HG02588 (cell line): ENCODE data around the gene UBE2E3.

Source experiments
- ATAC-seq: cut with Tn5 transposase; IDR thresholded peaks from one replicate; pipeline ENCODE4 v1.9.1; 2021; ENCODE audit warnings: mild to moderate bottlenecking, moderate library complexity; ENCODE audit not compliant: unreplicated experiment

Gene UBE2E3

GRCh38 chr2:180978903-180979748, 1.3 kb upstream of the UBE2E3 start:
- no peak for ATAC-seq

- ATAC-seq = no peak
Measured at GRCh38 chr2:180979749-180980105, 678 bp upstream of the UBE2E3 start.

GRCh38 chr2:180980943-180981911, 822 bp downstream of the UBE2E3 start:
- ATAC-seq = peak; percentile 21

GRCh38 chr2:180983468-180984242, 3.2 kb downstream of the UBE2E3 start:
- peak; percentile 29 for ATAC-seq

GRCh38 chr2:180985771-180986395, 5.5 kb downstream of the UBE2E3 start:
- no peak for ATAC-seq

GRCh38 chr2:180987146-180987545, 6.7 kb downstream of the UBE2E3 start:
- no peak for ATAC-seq

GRCh38 chr2:180990337-180990736, 9.9 kb downstream of the UBE2E3 start:
- no peak for ATAC-seq

GRCh38 chr2:180990794-180991193, 10.4 kb downstream of the UBE2E3 start:
- no peak for ATAC-seq

- no peak for ATAC-seq
Measured at GRCh38 chr2:180991361-180991760, 11.0 kb downstream of the UBE2E3 start.

GRCh38 chr2:180991820-180992219, 11.4 kb downstream of the UBE2E3 start:
- peak; percentile 87 for ATAC-seq

- ATAC-seq = no peak
Measured at GRCh38 chr2:180992994-180993393, 12.6 kb downstream of the UBE2E3 start.

- ATAC-seq = no peak
Measured at GRCh38 chr2:180999274-180999964, 19.0 kb downstream of the UBE2E3 start.

- ATAC-seq = no peak
Measured at GRCh38 chr2:181004647-181005325, 24.4 kb downstream of the UBE2E3 start.

GRCh38 chr2:181005326-181005655, 24.9 kb downstream of the UBE2E3 start:
- no peak for ATAC-seq

- no peak for ATAC-seq
Measured at GRCh38 chr2:181005809-181006208, 25.4 kb downstream of the UBE2E3 start.

- no peak for ATAC-seq
Measured at GRCh38 chr2:181007086-181007837, 26.9 kb downstream of the UBE2E3 start.

GRCh38 chr2:181008407-181008806, 28.0 kb downstream of the UBE2E3 start:
- ATAC-seq = no peak

GRCh38 chr2:181021199-181021789, 40.9 kb downstream of the UBE2E3 start:
- ATAC-seq = no peak
